Gastrocnemius medialis (tissue), 4 donors: Measurements from ENCODE around the gene GNG4.

Experiments used
- POLR2A ChIP-seq, 2 donors: fragments of 450-650 bp; IDR thresholded peaks; one replicate each; pipeline ENCODE4 v1.6.1; 2017; ENCODE audit warnings: antibody characterized with exemption in 2 of 2, mild to moderate bottlenecking in 2 of 2, moderate library complexity in 2 of 2
- TF ChIP-seq, protein P1 (sequence below), 5 experiments: fragments of 450-650 bp in 3 of 5; fragments of 200-600 bp in 2 of 5; sonication (generic) in 2 of 5; IDR thresholded peaks in 4 of 5; conservative IDR thresholded peaks in 1 of 5; 1 replicate in 4 of 5; 2 replicates in 1 of 5; pipeline ENCODE4 v1.5.1; 2016 to 2019; ENCODE audit warnings: antibody characterized with exemption in 5 of 5, mild to moderate bottlenecking in 3 of 5, moderate library complexity in 3 of 5

DNA sequence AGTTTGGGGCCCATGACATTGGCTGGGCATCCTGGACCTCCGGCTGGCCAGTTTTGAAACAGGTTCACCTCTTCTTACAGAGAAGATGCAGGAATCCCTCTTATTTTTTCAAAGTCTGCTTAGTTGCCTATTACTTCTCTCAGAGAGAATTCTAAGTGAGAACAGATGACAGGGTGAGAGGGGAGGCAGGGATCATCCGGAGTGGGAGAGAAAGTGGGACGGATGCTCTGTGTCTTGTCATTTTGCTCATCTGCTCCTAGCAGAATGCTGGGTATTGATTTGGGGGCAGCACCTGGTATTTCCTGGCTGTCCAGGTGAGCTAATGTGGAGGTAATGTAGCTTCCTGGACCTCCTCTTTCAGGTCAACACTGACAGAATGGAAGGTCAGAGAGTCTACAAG, 32.4 kb downstream of the GNG4 start:
- TF ChIP-seq, protein P1, sequence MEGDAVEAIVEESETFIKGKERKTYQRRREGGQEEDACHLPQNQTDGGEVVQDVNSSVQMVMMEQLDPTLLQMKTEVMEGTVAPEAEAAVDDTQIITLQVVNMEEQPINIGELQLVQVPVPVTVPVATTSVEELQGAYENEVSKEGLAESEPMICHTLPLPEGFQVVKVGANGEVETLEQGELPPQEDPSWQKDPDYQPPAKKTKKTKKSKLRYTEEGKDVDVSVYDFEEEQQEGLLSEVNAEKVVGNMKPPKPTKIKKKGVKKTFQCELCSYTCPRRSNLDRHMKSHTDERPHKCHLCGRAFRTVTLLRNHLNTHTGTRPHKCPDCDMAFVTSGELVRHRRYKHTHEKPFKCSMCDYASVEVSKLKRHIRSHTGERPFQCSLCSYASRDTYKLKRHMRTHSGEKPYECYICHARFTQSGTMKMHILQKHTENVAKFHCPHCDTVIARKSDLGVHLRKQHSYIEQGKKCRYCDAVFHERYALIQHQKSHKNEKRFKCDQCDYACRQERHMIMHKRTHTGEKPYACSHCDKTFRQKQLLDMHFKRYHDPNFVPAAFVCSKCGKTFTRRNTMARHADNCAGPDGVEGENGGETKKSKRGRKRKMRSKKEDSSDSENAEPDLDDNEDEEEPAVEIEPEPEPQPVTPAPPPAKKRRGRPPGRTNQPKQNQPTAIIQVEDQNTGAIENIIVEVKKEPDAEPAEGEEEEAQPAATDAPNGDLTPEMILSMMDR (IDR thresholded peaks at IDR 0.05 in 4 of 5, conservative IDR thresholded peaks at IDR 0.05 in 1 of 5), result no peak
- TF ChIP-seq POLR2A (IDR thresholded peaks at IDR 0.05), result no peak
